Measurements from ENCODE around the gene MTMR1. TPM values are rescaled to one million over a fixed set of nuclear protein-coding genes. Genes with fewer than 3 reads are reported as not detected.
A peak's percentile ranks its signal among the peaks of the same experiment; 100 is the strongest.

The MTMR1 gene
- total RNA-seq, 2 experiments from 2014 or later: 33.6 to 34.4 TPM

DNA sequence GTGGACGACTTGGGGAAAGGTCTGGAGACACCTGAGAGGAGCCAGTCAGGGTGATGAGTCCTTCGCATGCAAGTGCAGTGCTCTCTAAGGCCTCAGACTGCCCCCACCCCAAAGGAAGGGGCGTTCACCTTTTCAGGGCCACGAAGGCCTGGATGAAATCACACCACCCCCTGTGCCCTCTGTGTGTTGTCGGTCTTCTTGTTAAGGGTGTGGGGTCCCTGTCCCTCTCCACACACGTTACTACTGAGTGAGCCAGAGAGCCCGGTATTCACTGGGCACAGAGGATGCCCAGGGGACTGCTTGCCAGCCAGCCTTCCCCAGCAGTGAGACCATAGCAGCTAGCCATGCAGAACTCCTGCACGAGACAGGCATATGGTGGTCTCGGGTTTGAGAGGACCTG, 72.0 kb downstream of the MTMR1 start:
- no peaks in the 10 kb centered on the region for H3K27me3 Mint-ChIP-seq
- POLR2A ChIA-PET: no interaction called here
- no peak overlapping the region for H3K27ac ChIP-seq (ENCODE audit: low read depth in 1 of 2, low read length in 2 of 2)

DNA sequence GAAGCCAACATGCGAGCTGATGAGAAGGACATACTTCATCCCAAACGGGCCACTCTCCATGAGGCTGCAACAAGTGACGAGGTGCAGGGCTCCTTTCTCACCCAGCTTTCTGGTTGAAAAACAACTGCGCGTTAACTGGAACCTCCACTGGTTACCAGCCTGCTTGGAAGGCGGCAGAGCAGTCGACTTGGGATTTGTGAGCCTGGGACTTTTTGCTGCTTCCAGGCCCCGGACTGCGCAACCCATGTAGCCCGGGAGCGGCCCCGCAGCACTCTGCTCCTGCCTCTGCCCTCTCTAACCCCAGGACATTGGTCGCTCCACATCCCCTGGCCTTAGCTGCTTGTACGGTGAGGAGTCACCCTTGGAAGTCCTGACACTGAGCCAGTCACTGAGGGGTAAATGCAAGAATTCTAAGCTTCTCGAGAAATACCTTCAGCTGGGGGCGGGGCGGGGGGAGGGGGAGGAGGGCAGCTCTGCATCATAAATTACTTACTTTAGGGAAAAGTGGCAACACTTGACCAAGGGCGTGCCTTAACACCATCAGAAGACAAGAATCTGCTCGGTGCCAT, 72.7 kb downstream of the MTMR1 start:
- Mint-ChIP-seq H3K27me3 (no peaks in the 10 kb centered on the region), H3K36me3 (ENCODE audit: low read depth) (peaks cover 8% of the 10 kb centered on the region), H3K4me3 (no peak overlapping the region), H3K9me3 (no peaks in the 10 kb centered on the region), H3K4me1 (ENCODE audit: low read depth) (no peaks in the 10 kb centered on the region), H3K27ac (no peak overlapping the region)
- CTCF ChIA-PET: no interaction called here
- DNase-seq (no peak), ATAC-seq (ENCODE audit: poor library complexity) (no peak)
- H3K27ac ChIP-seq (ENCODE audit: low read depth in 1 of 2, low read length in 2 of 2): no peak overlapping the region
- H3K4me3 ChIP-seq (ENCODE audit: low read length): no peak overlapping the region
- H3K27me3 ChIP-seq (ENCODE audit: control insufficient read depth in 1 of 2, insufficient read depth in 2 of 2, low read length in 2 of 2): no peaks in the 10 kb centered on the region
- no peaks in the 10 kb centered on the region for H3K9me3 ChIP-seq (ENCODE audit: control insufficient read depth in 1 of 2, insufficient read depth in 1 of 2, low read length in 2 of 2)
- POLR2A ChIA-PET: no interaction called here
- H3K4me1 ChIP-seq (ENCODE audit: insufficient read depth, low read length): peaks cover 4% of the 10 kb centered on the region
- TF ChIP-seq CTCF (IDR thresholded peaks at IDR 0.05): no peak
- H3K36me3 ChIP-seq (ENCODE audit: insufficient read depth, low read length): peaks cover 7% of the 10 kb centered on the region
- intact Hi-C loops (cut with DNase I, micrococcal nuclease): no loop called here

More for the DNA sequence above, 72.0 kb downstream of the MTMR1 start:
- Mint-ChIP-seq H3K36me3 (ENCODE audit: low read depth) (peaks cover 8% of the 10 kb centered on the region), H3K4me3 (no peak overlapping the region), H3K4me1 (ENCODE audit: low read depth) (no peaks in the 10 kb centered on the region), H3K27ac (no peak overlapping the region), H3K9me3 (no peaks in the 10 kb centered on the region)
- Histone ChIP-seq H3K27me3 (ENCODE audit: control insufficient read depth in 1 of 2, insufficient read depth in 2 of 2, low read length in 2 of 2) (no peaks in the 10 kb centered on the region), H3K36me3 (ENCODE audit: insufficient read depth, low read length) (peaks cover 9% of the 10 kb centered on the region), H3K4me1 (ENCODE audit: insufficient read depth, low read length) (peaks cover 4% of the 10 kb centered on the region), H3K4me3 (ENCODE audit: low read length) (no peak overlapping the region), H3K9me3 (ENCODE audit: control insufficient read depth in 1 of 2, insufficient read depth in 1 of 2, low read length in 2 of 2) (no peaks in the 10 kb centered on the region)
- CTCF ChIA-PET: no interaction called here
- ATAC-seq (ENCODE audit: poor library complexity) (no peak), DNase-seq (no peak)
- intact Hi-C loops (cut with DNase I, micrococcal nuclease): no loop called here
- TF ChIP-seq CTCF (IDR thresholded peaks at IDR 0.05): no peak

GRCh38 chrX:150766351-150767044, 73.3 kb downstream of the MTMR1 start:
- POLR2A ChIA-PET: no interaction called here
- ATAC-seq (ENCODE audit: poor library complexity): no peak
- no peak for TF ChIP-seq CTCF (IDR thresholded peaks at IDR 0.05)
- H3K27ac ChIP-seq (ENCODE audit: low read depth in 1 of 2, low read length in 2 of 2): no peak overlapping the region
- Mint-ChIP-seq H3K9me3 (no peaks in the 10 kb centered on the region), H3K36me3 (ENCODE audit: low read depth) (peaks cover 8% of the 10 kb centered on the region), H3K27me3 (no peaks in the 10 kb centered on the region), H3K27ac (peak overlapping the region; percentile 14), H3K4me1 (ENCODE audit: low read depth) (no peaks in the 10 kb centered on the region), H3K4me3 (no peak overlapping the region)
- intact Hi-C loops (cut with DNase I, micrococcal nuclease): no loop called here
- H3K27me3 ChIP-seq (ENCODE audit: control insufficient read depth in 1 of 2, insufficient read depth in 2 of 2, low read length in 2 of 2): no peaks in the 10 kb centered on the region
- no peak overlapping the region for H3K4me3 ChIP-seq (ENCODE audit: low read length)
- DNase-seq: no peak
- CTCF ChIA-PET: no interaction called here
- peaks cover 4% of the 10 kb centered on the region for H3K4me1 ChIP-seq (ENCODE audit: insufficient read depth, low read length)
- H3K36me3 ChIP-seq (ENCODE audit: insufficient read depth, low read length): peaks cover 7% of the 10 kb centered on the region
- no peaks in the 10 kb centered on the region for H3K9me3 ChIP-seq (ENCODE audit: control insufficient read depth in 1 of 2, insufficient read depth in 1 of 2, low read length in 2 of 2)

Data from CD4-positive, alpha-beta T cell (primary cell).